ACC112 (cell line): ENCODE measurements around the gene ATAD5.
"Not testable (repeated sequence)": the region's sequence is repeated elsewhere in the genome, so short reads cannot be mapped to it uniquely, and the experiment has no call there.

ENCODE experiments used
- H2AFZ ChIP-seq: fragments of 200-600 bp; sonication (generic); one replicate; pipeline ENCODE4 v1.6.0; 2017; ENCODE audit warnings: antibody characterized with exemption, low read length; ENCODE audit not compliant: unreplicated experiment
- H3K27ac ChIP-seq: fragments of 200-600 bp; sonication (generic); 2 replicates; pipeline ENCODE4 v1.5.1; 2014; ENCODE audit warnings: low read depth, mild to moderate bottlenecking, antibody characterized with exemption, low read length, moderate library complexity
- H3K27me3 ChIP-seq: fragments of 200-600 bp; sonication (generic); 2 replicates; pipeline ENCODE4 v1.6.1; 2014; ENCODE audit warnings: mild to moderate bottlenecking, antibody characterized with exemption, low read length, moderate library complexity, mixed read lengths; ENCODE audit not compliant: insufficient read depth
- H3K36me3 ChIP-seq: fragments of 200-600 bp; sonication (generic); 2 replicates; pipeline ENCODE4 v1.6.1; 2016; ENCODE audit warnings: mild to moderate bottlenecking, antibody characterized with exemption, low read length, moderate library complexity, mixed read lengths; ENCODE audit not compliant: insufficient read depth
- H3K4me1 ChIP-seq: fragments of 200-600 bp; sonication (generic); one replicate; pipeline ENCODE4 v1.6.1; 2016; ENCODE audit warnings: low read length, mixed read lengths; ENCODE audit not compliant: insufficient read depth, unreplicated experiment, control insufficient read depth
- H3K4me3 ChIP-seq: fragments of 200-600 bp; sonication (generic); 2 replicates; pipeline ENCODE4 v1.5.1; 2014; ENCODE audit warnings: mild to moderate bottlenecking, low read depth, low read length
- H3K79me2 ChIP-seq: fragments of 200-600 bp; sonication (generic); one replicate; pipeline ENCODE4 v1.6.0; 2016; ENCODE audit warnings: low read length; ENCODE audit not compliant: control insufficient read depth, unreplicated experiment, insufficient read depth

The ATAD5 gene

DNA sequence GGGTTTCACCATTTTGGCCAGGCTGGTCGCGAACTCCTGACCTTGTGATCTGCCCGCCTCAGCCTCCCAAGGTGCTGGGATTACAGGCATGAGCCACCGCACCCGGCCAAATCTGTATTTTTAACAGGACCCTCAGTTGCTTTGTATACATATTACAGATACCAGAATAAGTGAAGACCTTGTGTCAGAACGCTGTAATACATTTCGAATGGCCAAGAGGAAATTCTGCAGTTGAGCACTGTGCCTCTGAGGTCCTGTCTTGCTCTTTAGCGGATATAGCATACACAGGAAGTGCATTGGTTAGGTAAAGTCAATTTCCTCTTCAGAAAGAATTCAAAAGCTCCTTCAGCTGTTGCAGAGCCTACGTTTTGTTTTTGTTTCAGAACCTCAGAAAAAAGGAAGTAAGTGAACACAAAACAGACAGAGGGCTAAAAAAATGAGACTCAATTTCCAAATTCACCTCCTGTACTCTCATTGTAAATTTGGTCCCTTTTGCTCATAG is 22.9 kb upstream of the ATAD5 start:
- Histone ChIP-seq H3K4me1 (peaks cover 13% of the 10 kb centered on the region), H3K27me3 (no peaks in the 10 kb centered on the region), H3K79me2 (peaks cover 13% of the 10 kb centered on the region), H3K36me3 (no peaks in the 10 kb centered on the region), H3K4me3 (no peak overlapping the region), H3K27ac (no peak overlapping the region), H2AFZ (no peak overlapping the region)

DNA sequence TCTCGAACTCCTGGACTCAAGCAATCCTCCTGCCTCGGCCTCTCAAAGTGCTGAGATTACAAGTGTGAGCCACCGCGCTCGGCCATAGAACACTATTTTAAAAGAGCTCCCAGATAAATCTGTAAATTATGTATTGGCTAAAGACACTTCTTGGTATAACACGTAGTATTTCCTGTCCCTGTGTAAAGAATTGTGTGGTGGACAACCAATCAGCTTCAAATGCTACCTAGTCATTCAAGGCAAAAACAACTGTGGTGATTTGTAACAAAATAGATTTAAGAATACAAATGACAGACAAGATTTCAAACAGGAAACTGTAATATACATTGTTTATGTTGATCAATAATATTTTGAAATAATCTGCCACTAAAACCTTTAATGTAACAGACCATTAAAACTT is 21.9 kb upstream of the ATAD5 start:
- H2AFZ ChIP-seq, result no peak overlapping the region
- H3K4me3 ChIP-seq, result no peak overlapping the region
- H3K27ac ChIP-seq, result no peak overlapping the region
- H3K79me2 ChIP-seq, result peaks cover 13% of the 10 kb centered on the region
- no peaks in the 10 kb centered on the region for H3K36me3 ChIP-seq
- no peaks in the 10 kb centered on the region for H3K27me3 ChIP-seq
- H3K4me1 ChIP-seq, result peaks cover 13% of the 10 kb centered on the region

DNA sequence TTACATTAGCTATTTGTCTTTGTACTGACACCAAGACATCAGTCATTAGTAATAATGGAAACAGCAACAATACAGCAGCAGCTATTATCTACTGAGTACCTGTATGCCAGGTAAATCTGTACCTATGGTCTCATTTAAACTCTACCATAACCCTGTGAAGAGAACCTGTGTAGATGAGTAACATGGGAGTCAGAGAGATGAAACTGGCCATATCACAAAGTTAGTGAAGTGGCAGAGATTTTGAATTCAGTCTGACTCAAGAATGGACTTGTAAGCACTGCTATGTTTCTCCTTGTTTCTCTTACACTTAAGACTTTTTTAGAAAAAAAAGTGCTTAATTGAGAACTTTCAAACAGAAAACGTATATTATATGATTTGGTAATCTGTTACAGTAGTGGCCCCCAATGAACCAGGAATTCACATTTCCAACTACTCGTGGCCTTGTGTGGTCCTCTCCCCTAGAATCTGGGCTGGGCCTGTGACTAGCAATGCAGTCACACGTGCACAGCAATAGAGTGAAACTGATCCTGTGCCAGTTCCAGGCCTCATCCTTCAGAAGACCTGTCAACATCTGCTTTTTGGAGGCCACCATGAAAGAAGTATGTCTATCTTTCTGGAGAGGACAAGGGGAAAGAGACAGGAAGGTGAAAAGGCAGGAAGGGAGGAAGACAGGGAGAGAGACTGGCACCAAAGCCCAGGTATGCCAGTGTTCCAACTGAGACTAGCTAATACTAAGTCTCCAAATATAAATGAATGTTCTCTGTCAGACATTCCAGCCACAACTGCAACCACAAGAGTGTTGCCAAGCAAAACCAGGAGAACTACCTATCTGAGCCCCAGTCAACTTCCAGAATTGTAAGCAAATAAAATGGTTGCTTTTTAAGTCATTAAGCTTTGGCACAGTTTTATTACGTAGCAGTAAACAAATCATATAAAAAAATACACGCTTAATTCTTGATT is 19.3 kb upstream of the ATAD5 start:
- Histone ChIP-seq H3K4me1 (peaks cover 13% of the 10 kb centered on the region), H3K36me3 (no peaks in the 10 kb centered on the region), H3K4me3 (no peak overlapping the region), H3K27me3 (no peaks in the 10 kb centered on the region), H3K27ac (peak overlapping the region; percentile 23), H2AFZ (peak overlapping the region; percentile 43), H3K79me2 (peaks cover 19% of the 10 kb centered on the region)

DNA sequence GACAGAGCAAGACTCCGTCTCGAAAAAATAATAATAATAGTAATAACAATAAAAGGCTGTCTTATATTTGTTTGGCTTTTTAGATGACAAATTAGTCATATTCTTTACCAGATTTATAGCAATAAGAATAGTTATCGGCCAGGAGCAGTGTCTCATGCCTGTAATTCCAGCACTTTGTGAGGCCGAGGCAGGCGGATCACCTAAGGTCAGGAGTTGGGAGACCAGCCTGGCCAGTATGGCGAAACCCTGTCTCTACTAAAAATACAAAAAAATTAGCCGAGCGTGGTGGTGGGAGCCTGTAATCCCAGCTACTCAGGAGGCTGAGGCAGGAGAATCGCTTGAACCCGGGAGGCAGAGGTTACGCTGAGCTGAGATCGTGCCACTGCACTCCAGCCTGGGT is 17.5 kb upstream of the ATAD5 start:
- H3K79me2 ChIP-seq, result peaks cover 22% of the 10 kb centered on the region
- H3K36me3 ChIP-seq, H3K27ac ChIP-seq: not testable (repeated sequence)

DNA sequence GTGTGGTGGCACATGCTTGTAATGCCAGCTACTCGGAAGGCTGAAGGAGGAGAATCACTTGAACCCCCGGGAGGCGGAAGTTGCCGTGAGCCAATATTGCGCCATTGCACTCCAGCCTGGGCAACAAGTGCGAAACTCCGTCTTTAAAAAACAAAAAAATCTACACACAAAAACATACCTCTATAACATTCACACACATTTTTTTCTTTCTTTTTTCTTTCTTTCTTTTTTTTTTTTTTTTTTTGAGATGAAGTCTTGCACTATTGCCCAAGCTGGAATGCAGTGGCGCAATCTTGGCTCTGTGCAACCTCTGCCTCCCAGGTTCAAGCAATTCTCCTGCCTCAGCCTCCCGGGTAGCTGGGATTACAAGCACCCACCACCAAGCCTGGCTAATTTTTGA is 16.9 kb upstream of the ATAD5 start:
- not testable (repeated sequence) for H3K27me3 ChIP-seq, H3K4me3 ChIP-seq, H3K27ac ChIP-seq, H2AFZ ChIP-seq, H3K36me3 ChIP-seq
- H3K79me2 ChIP-seq, result peaks cover 28% of the 10 kb centered on the region
- peaks cover 13% of the 10 kb centered on the region for H3K4me1 ChIP-seq

More for the DNA sequence above, 17.5 kb upstream of the ATAD5 start:
- peaks cover 13% of the 10 kb centered on the region for H3K4me1 ChIP-seq
- not testable (repeated sequence) for H3K27me3 ChIP-seq, H3K4me3 ChIP-seq, H2AFZ ChIP-seq

DNA sequence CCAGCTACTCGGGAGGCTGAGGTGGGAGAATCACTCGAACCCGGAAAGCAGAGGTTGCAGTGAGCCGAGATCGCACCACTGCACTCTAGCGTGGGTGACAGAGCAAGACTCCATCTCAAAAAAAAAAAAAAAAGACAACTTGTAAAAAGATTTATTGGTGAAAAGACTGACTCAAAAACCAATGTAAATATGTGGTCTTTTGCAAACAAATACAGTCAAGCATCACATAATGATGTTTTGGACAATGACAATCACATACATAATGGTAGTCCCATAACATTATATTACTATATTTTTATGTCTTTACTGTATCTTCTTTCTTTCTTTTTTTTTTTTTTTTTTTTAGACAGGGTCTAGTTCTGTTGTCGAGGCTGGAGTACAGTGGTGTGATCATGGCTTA is 15.6 kb upstream of the ATAD5 start:
- H3K27me3 ChIP-seq, result no peaks in the 10 kb centered on the region
- peaks cover 37% of the 10 kb centered on the region for H3K79me2 ChIP-seq

DNA sequence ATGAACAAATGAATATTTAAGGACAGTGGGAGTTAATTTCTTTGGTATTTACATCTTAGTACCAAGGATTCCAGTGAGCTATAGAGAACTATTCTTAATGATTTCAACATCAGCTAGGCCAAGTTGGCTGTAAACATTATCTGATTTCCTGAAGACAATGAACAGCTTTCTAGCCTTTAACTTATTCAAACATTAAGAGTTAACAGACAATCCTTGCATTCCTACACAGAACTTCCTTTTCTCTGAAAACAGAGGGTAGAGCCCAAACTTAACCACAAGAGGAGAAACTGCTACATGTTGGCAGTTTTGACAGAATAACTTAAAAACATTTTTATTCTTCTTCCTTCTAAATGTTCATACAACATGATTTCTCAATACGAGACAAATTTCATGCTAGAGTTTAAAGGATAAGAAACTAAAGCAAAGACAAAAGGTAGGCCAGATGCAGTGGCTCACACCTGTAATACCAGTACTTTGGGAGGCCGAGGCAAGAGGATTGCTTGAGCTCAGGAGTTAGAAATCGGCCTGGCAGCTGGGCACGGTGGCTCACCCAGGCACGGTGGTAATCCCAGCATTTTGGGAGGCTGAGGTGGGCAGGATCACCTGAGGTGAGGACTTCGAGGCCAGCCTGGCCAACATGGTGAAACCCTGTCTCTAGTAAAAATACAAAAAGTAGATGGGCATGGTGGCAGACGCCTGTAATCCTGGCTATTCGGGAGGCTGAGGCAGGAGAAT is 11.6 kb upstream of the ATAD5 start:
- Histone ChIP-seq H3K4me1 (peaks cover 10% of the 10 kb centered on the region), H3K79me2 (peaks cover 61% of the 10 kb centered on the region), H3K36me3 (no peaks in the 10 kb centered on the region), H3K27me3 (no peaks in the 10 kb centered on the region), H3K4me3 (no peak overlapping the region), H3K27ac (no peak overlapping the region), H2AFZ (no peak overlapping the region)

More for the DNA sequence above, 15.6 kb upstream of the ATAD5 start:
- Histone ChIP-seq H2AFZ (no peak overlapping the region), H3K27ac (no peak overlapping the region), H3K4me3 (no peak overlapping the region), H3K36me3 (no peaks in the 10 kb centered on the region), H3K4me1 (peaks cover 13% of the 10 kb centered on the region)

DNA sequence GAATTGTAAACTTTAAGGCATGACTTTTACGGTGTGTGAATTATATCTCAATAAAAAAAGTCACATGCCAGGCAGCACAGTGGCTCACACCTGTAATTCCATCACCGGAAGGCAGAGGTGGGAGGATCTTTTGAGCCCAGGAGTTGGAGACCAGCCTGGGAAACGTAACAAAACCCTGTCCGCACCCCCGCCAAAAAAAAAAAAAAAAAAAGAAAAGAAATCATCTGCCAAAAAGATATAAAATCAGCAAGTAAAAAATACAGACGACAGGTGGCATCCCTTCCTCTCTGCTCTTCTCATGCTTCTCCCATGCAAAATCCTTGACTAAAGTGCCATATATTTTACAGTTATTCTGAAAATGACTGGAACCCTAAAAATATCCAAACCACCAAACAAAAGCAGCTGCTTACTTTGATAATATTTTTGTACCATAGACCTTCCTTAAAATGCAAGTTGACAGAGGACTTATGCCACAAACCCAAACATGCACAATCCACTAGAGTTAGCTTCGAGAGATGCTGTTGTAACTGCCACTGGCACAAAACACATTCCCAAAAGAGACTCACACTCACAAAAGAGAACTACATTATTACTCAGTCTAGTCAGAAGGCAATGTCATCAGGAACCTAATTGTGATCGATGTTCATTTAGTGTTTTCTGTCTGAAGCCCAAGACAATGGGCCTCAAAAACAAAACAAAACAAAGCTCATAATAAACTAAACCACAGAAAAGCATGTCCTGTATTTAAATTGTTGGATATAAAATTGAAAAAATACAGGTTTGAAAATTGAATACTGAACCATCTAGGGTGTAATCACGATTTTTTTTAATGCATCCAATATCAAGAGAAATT is 9.7 kb upstream of the ATAD5 start:
- Histone ChIP-seq H3K79me2 (peaks cover 56% of the 10 kb centered on the region), H3K36me3 (no peaks in the 10 kb centered on the region), H3K27ac (no peak overlapping the region), H3K27me3 (no peaks in the 10 kb centered on the region), H3K4me1 (peaks cover 10% of the 10 kb centered on the region), H3K4me3 (peak overlapping the region; percentile 90), H2AFZ (no peak overlapping the region)

DNA sequence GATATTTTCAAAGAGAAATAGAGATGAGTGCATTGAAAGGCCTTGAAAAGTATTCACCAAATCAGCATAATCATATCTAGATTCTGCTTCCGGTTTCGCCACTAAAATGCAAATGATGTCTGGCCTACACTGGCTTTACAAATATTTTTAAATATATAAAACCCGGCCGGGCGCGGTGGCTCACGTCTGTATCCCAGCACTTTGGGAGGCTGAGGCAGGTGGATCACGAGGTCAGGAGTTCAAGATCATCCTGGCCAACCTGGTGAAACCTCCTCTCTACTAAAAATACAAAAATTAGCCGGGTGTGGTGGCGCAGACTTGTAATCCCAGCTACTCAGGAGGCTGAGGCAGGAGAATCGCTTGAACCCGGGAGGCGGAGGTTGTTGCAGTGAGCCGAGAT is 8.8 kb upstream of the ATAD5 start:
- not testable (repeated sequence) for H2AFZ ChIP-seq, H3K27ac ChIP-seq, H3K36me3 ChIP-seq, H3K27me3 ChIP-seq
- H3K79me2 ChIP-seq, result peaks cover 55% of the 10 kb centered on the region
- peak overlapping the region; percentile 90 for H3K4me3 ChIP-seq
- H3K4me1 ChIP-seq, result peaks cover 10% of the 10 kb centered on the region

DNA sequence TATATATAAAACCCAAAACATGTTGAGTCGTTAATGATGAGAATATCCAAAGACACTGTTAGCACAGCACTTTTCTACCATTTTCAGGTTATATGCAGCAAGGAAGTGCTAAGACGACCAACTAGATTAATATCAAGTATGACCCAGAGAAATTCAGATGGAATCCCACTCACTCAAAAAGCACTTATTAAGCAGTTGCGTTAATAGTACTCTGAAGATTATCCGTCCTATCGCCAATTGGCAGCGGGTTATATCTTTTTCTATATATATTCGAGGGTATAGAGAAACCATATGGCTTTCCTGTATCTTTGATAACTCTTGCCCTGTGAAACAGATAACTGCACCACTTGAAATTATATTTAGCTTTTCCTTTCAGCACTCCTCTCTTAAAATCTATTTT is 8.3 kb upstream of the ATAD5 start:
- no peaks in the 10 kb centered on the region for H3K27me3 ChIP-seq
- H3K4me1 ChIP-seq, result peaks cover 10% of the 10 kb centered on the region
- no peaks in the 10 kb centered on the region for H3K36me3 ChIP-seq
- H3K79me2 ChIP-seq, result peaks cover 55% of the 10 kb centered on the region
- H2AFZ ChIP-seq, result peak overlapping the region; percentile 90
- H3K27ac ChIP-seq, result no peak overlapping the region
- peak overlapping the region; percentile 90 for H3K4me3 ChIP-seq
